Neural progenitor cell (in vitro differentiated cells): Measurements from ENCODE around the gene SHROOM2.
A peak's percentile ranks its signal among the peaks of the same experiment; 100 is the strongest.

ENCODE experiments used
- CTCF ChIP-seq: fragments of 200-600 bp; sonication (generic); IDR thresholded peaks from 2 replicates; pipeline ENCODE4 v1.5.1; 2017; ENCODE audit warnings: antibody characterized with exemption, mild to moderate bottlenecking
- EZH2 ChIP-seq: fragments of 200-600 bp; sonication (generic); IDR thresholded peaks from 2 replicates; pipeline ENCODE4 v1.6.1; 2017; ENCODE audit warnings: antibody characterized with exemption, mild to moderate bottlenecking, moderate library complexity
- EZH2phosphoT487 ChIP-seq: fragments of 200-600 bp; sonication (generic); IDR thresholded peaks from 2 replicates; pipeline ENCODE4 v1.6.1; 2017; ENCODE audit warnings: antibody characterized with exemption

GRCh38 chrX:9873952-9874351, 87.7 kb downstream of the SHROOM2 start:
- TF ChIP-seq CTCF (peak; percentile 52), EZH2phosphoT487 (no peak), EZH2 (no peak)
